Measurements from ENCODE around the gene GRIK2. TPM values are rescaled to one million over a fixed set of nuclear protein-coding genes. Genes with fewer than 3 reads are reported as not detected.

The GRIK2 gene
- total RNA-seq, 1 experiment from 2014 or later, result 0.55 TPM

DNA sequence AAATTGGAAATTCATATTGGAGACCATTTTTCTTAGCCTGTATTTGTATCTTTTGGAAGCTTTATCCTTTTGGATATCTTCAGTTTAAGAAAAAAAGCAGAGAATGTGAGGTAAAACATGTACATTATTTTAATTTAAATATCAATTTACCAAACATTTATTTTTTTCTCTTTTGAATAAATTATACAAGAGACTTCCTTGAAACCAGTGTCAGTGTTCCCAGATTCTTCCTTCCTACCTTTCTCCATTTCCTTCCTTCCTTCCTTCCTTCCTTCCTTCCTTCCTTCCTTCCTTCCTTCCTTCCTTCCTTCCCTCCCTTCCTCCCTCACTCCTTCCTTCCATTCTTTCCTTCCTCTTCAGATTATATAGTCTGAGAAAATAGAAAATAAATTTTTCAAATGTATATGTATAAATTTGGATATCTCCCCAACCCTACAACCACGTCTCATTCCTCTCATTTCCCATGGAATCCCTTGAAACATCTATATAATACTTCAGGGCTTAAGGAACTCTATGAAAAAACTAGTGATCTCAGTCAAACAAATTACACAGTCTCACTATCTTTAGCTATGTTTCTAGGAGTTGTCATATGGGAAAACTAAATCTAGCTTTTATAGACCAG, 528.4 kb downstream of the GRIK2 start:
- DNase-seq, result no peak
- ChIA-PET CTCF (interaction anchor here (0.5 kb wide), 1 partner anchor 148 kb away, joined by 3 read pairs; no protein-coding TSS in a partner anchor), POLR2A (ENCODE audit: unreplicated experiment) (interaction anchor here (0.6 kb wide), 1 partner anchor 404 kb away, joined by 3 read pairs; no protein-coding TSS in a partner anchor)
- no peaks in the 10 kb centered on the region for H3K79me2 ChIP-seq (ENCODE audit: low read length)
- no peak overlapping the region for H3K9ac ChIP-seq (ENCODE audit: low read length)
- no TSS peak for BruUV-seq (replicated peaks)
- intact Hi-C loops (cut with micrococcal nuclease), result no loop called here
- H3K27me3 ChIP-seq (ENCODE audit: low read length), result no peaks in the 10 kb centered on the region
- no peaks in the 10 kb centered on the region for H3K9me3 ChIP-seq (ENCODE audit: low read length)
- H3K36me3 ChIP-seq (ENCODE audit: low read depth, low read length), result no peaks in the 10 kb centered on the region
- H3K4me2 ChIP-seq (ENCODE audit: low read length), result no peak overlapping the region
- no peaks in the 10 kb centered on the region for H4K20me1 ChIP-seq (ENCODE audit: low read length)
- no peak for ATAC-seq
- TF ChIP-seq EZH2phosphoT487 (IDR thresholded peaks at IDR 0.05; ENCODE audit: borderline replicate concordance, low read length) (no peak), EZH2 (IDR thresholded peaks at IDR 0.05; ENCODE audit: low read length, unreplicated experiment) (no peak), CTCF (conservative IDR thresholded peaks at IDR 0.05; ENCODE audit: low read depth, low read length) (no peak)
- no peaks in the 10 kb centered on the region for H3K4me1 ChIP-seq (ENCODE audit: insufficient read depth, low read length)
- no peaks in the 10 kb centered on the region for H3F3A ChIP-seq (ENCODE audit: low read length, unreplicated experiment)
- H3K9me2 ChIP-seq (replicated peaks; ENCODE audit: low read length), result no peaks in the 10 kb centered on the region
- H3K4me3 ChIP-seq (ENCODE audit: low read length), result no peak overlapping the region
- no peak overlapping the region for H3K27ac ChIP-seq (ENCODE audit: low read length)
- H2AFZ ChIP-seq (ENCODE audit: low read length), result no peak overlapping the region

- no peaks in the 10 kb centered on the region for H3K27me3 ChIP-seq (ENCODE audit: low read length)
- no peaks in the 10 kb centered on the region for H3K4me1 ChIP-seq (ENCODE audit: insufficient read depth, low read length)
- CTCF ChIA-PET, result no interaction called here
- no peaks in the 10 kb centered on the region for H3K9me3 ChIP-seq (ENCODE audit: low read length)
- DNase-seq, result no peak
- no peaks in the 10 kb centered on the region for H3K36me3 ChIP-seq (ENCODE audit: low read depth, low read length)
- no peak overlapping the region for H3K4me3 ChIP-seq (ENCODE audit: low read length)
- POLR2A ChIA-PET (ENCODE audit: unreplicated experiment), result no interaction called here
- no peak for ATAC-seq
- TF ChIP-seq EZH2 (IDR thresholded peaks at IDR 0.05; ENCODE audit: low read length, unreplicated experiment) (no peak), EZH2phosphoT487 (IDR thresholded peaks at IDR 0.05; ENCODE audit: borderline replicate concordance, low read length) (no peak), CTCF (conservative IDR thresholded peaks at IDR 0.05; ENCODE audit: low read depth, low read length) (no peak)
- no peak overlapping the region for H3K9ac ChIP-seq (ENCODE audit: low read length)
- H3K9me2 ChIP-seq (replicated peaks; ENCODE audit: low read length), result no peaks in the 10 kb centered on the region
- H3K27ac ChIP-seq (ENCODE audit: low read length), result no peak overlapping the region
- intact Hi-C loops (cut with micrococcal nuclease), result no loop called here
- H3F3A ChIP-seq (ENCODE audit: low read length, unreplicated experiment), result no peaks in the 10 kb centered on the region
- H4K20me1 ChIP-seq (ENCODE audit: low read length), result no peaks in the 10 kb centered on the region
- H2AFZ ChIP-seq (ENCODE audit: low read length), result no peak overlapping the region
- H3K4me2 ChIP-seq (ENCODE audit: low read length), result no peak overlapping the region
- no peaks in the 10 kb centered on the region for H3K79me2 ChIP-seq (ENCODE audit: low read length)
- no TSS peak for BruUV-seq (replicated peaks)
Measured at GRCh38 chr6:101926149-101926925, 532.8 kb downstream of the GRIK2 start.

DNA sequence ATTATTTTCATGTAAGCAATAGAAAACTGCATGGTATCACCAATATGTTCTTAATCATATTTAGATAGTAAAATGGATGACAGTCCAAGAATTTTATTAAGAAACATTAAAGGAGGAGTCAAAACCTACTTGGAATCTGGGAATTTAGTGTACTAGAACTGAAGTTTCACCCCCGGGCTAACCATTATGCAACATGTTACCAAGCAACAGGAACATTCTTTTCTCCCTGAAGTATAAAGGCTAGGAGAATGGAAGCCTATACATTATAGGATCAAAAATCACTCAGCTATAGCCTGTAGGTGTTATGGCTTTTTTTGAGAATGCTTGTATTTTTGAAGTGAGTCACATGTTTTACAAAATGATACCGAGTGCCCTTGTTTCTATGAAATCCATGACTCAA, 538.3 kb downstream of the GRIK2 start:
- Histone ChIP-seq H3F3A (ENCODE audit: low read length, unreplicated experiment) (no peaks in the 10 kb centered on the region), H3K79me2 (ENCODE audit: low read length) (no peaks in the 10 kb centered on the region), H3K4me2 (ENCODE audit: low read length) (no peak overlapping the region), H3K4me3 (ENCODE audit: low read length) (no peak overlapping the region), H3K9me3 (ENCODE audit: low read length) (no peaks in the 10 kb centered on the region), H3K27ac (ENCODE audit: low read length) (no peak overlapping the region), H3K4me1 (ENCODE audit: insufficient read depth, low read length) (no peaks in the 10 kb centered on the region), H3K27me3 (ENCODE audit: low read length) (no peaks in the 10 kb centered on the region), H3K9me2 (replicated peaks; ENCODE audit: low read length) (no peaks in the 10 kb centered on the region), H3K36me3 (ENCODE audit: low read depth, low read length) (no peaks in the 10 kb centered on the region), H4K20me1 (ENCODE audit: low read length) (no peaks in the 10 kb centered on the region), H2AFZ (ENCODE audit: low read length) (no peak overlapping the region), H3K9ac (ENCODE audit: low read length) (no peak overlapping the region)
- no peak for TF ChIP-seq EZH2phosphoT487 (IDR thresholded peaks at IDR 0.05; ENCODE audit: borderline replicate concordance, low read length)
- ChIA-PET POLR2A (ENCODE audit: unreplicated experiment) (no interaction called here), CTCF (no interaction called here)
- ATAC-seq (no peak), DNase-seq (no peak)
- intact Hi-C loops (cut with micrococcal nuclease), result no loop called here
- no TSS peak for BruUV-seq (replicated peaks)
